ENCODE data around the gene AFF2. TPM values are rescaled to one million over a fixed set of nuclear protein-coding genes. Genes with fewer than 3 reads are reported as not detected.

Gene AFF2
- total RNA-seq, 2 experiments from 2014 or later: 0.48 to 0.78 TPM

DNA sequence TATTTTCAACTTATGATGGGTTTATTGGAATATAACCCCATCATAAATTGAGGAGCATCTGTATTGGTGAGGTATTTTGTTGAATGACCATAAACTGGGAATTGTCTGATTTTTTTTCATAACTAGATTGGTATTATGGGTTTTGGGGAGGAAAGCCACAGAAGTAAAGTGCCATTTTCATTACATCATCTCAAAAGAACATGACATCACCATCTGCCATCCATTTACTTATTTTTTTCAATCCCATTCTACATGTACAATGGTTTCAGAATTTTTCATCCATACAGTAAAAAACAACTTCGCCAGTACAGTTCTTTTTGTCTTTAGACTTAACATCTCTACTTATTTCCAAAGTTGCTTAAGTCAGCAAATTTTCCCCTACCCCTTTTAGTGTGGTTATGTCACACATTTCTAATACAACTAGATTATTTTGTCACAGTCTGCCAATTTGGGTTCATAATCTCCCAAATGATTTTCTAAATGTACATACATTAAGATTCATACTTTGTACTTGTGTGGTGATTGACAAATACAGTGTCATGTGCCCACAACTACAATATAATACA is 545.3 kb downstream of the AFF2 start:
- ChIA-PET POLR2A (no interaction called here), CTCF (no interaction called here)

All from activated CD8-positive, alpha-beta memory T cell treated with anti-CD3 and anti-CD28 coated beads for 36 hours (primary cell).